HG03025 (cell line): ENCODE measurements around the gene CNOT10.
"Not testable (repeated sequence)": the region's sequence is repeated elsewhere in the genome, so short reads cannot be mapped to it uniquely, and the experiment has no call there.

Experiments
- ATAC-seq: cut with Tn5 transposase; IDR thresholded peaks from one replicate; pipeline ENCODE4 v1.9.1; 2021; ENCODE audit warnings: mild to moderate bottlenecking, moderate library complexity; ENCODE audit not compliant: unreplicated experiment, low FRiP score

Gene CNOT10

DNA sequence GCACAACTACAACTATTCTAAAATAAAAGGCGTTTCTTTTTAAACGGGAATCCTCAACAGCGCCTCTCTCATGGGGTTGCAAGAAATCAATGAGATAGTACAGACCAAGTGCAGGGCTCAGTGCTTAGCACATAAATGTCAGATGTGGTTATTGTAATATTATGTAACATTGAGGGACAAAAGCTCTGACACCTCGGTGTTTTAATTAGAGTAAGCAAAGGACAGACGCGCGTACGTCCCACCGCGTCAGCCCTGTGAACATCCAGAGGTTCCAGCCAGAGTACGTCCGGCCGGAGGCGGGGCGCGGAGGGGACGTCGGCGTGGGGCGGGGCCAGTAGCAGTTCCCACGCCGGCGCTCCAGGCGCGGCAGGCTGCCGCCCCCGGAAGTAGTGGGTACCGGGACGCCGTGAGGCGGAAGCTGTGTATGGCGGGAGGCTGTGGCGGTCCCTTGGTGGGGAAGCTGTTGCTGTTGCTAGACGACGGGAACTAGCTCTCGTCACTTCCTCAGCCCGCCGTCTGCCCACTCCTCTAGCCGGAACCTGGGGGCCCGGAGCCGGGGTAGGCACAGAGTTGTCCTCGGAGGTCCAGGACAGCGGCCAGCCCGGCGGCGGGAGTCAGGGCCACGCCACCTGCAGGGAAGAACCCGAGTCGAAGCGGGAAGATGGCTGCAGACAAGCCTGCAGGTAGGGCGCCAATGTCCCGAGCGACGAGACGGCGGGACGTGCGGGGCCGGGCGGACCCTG, at the start of gene CNOT10:
CNOT10 (plus strand) TSS at position 389 of the 743 bp plus-strand sequence; CDS start at position 662, 273 bp downstream.
- peak; percentile 99 for ATAC-seq

DNA sequence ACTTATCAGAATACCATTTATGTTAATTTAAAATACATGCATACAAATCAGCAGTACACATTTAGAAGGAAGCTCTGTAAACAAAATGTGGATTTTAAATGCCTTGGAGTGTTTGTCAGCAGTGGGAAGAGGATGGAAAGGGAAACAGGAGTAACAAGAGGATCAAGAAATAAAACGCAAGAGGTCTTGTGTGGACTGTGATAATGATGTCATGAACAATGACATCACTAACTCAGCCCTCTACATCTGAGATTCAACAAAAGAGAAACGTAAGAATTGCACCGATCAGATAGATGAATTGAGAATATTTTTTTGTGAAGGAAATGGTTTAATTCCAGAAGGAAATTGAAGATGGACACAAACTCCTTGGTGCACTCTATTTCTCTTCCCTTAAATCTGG, 44.0 kb upstream of the CNOT10 start:
- ATAC-seq: no peak

- ATAC-seq: no peak
Measured at GRCh38 chr3:32641356-32641755, 43.6 kb upstream of the CNOT10 start.

GRCh38 chr3:32643354-32643753, 41.6 kb upstream of the CNOT10 start:
- no peak for ATAC-seq

DNA sequence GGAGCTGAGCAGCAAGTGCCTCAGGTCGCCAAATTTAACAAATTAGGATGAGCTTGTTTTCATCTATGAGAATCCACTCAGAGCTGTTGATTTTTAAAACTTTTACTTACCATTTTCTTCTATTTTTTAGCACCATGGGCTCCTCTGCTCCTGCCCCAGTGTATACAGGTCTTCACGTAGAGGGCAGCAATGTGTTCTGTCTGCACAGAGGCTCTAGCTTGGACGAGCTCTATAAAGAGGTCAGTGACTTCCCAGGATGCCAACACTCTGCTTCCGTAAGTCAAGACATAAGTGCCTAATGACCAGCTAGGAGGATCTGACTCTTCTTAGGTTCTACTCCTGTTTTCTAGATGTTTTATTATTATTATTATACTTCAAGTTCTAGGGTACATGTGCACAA, 41.2 kb upstream of the CNOT10 start:
- ATAC-seq: no peak

- ATAC-seq: no peak
Measured at GRCh38 chr3:32644380-32644779, 40.6 kb upstream of the CNOT10 start.

GRCh38 chr3:32646761-32647160, 38.2 kb upstream of the CNOT10 start:
- no peak for ATAC-seq

- not testable (repeated sequence) for ATAC-seq
Measured at GRCh38 chr3:32652337-32653100, 32.5 kb upstream of the CNOT10 start.

GRCh38 chr3:32655167-32655566, 29.8 kb upstream of the CNOT10 start:
- no peak for ATAC-seq

DNA sequence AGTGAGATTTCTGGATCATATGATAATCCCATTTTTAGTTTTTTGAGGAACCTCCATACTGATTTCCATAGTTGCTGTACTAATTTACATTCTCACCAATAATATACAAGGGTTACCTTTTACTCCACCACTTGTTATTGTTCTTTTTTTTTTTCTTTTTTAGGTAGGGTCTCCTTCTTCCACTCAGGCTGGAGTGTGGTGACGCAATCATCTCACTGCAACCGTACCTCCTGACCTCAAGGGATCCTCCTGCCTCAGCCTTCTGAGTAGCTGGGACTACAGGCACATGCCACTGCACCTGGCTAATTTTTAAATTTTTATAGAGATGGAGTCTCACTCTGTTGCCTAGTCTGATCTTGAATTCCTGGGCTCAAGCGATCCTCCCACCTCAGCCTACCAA, 24.4 kb upstream of the CNOT10 start:
- no peak for ATAC-seq

- ATAC-seq: no peak
Measured at GRCh38 chr3:32662647-32663046, 22.3 kb upstream of the CNOT10 start.

DNA sequence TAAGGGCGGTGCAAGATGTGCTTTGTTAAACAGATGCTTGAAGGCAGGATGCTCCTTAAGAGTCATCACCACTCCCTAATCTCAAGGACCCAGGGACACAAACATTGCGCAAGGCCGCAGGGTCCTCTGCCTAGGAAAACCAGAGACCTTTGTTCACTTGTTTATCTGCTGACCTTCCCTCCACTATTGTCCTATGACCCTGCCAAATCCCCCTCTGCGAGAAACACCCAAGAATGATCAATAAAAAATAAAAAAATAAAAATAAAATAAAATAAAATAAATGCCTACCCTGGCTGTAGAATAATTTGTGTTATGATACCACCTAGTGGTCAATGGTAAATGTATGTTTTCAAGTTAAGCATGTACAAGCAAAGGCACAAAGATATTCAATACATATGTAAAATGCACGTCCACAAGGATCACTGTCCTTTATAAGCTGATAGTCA, 20.3 kb upstream of the CNOT10 start:
- ATAC-seq: not testable (repeated sequence)

- ATAC-seq: no peak
Measured at GRCh38 chr3:32667072-32667582, 17.9 kb upstream of the CNOT10 start.

DNA sequence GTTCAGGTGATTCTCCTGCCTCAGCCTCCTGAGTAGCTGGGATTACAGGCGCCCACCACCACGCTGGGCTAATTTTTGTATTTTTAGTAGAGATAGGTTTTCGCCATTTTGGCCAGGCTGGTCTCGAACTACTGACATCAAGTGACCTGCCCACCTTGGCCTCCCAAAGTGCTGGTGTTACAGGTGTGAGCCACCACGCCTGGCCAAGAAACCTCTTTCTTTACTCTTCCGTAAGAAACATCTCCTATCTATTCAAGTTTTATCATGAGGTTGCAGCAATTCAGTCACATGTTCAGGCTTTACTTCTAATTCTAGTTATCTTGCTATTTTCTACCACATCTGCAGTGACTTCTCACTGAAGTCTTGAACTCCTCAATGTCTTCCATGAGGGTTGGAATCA, 15.8 kb upstream of the CNOT10 start:
- ATAC-seq: not testable (repeated sequence)

GRCh38 chr3:32673730-32674129, 11.3 kb upstream of the CNOT10 start:
- not testable (repeated sequence) for ATAC-seq

- no peak for ATAC-seq
Measured at GRCh38 chr3:32675164-32675563, 9.8 kb upstream of the CNOT10 start.

DNA sequence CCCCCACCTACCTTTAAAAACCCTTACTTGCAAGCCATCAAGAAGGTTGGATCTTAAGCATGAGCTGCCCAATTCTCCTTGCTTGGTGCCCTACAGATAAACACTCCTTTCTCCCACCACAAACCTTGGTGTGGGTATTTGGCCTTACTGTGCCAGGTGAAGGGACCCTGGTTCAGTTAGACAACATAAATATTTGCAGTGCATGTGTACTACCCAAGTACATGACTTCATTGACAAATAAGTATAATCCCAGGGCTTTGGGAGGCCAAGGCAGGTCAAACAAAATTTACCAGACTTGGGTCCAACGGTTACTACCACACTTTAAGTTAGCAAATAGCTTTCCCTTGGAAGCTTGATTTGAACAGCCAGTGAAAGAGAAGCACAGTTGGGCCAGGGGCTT, 9.3 kb upstream of the CNOT10 start:
- no peak for ATAC-seq

GRCh38 chr3:32681811-32682210, 3.2 kb upstream of the CNOT10 start:
- ATAC-seq: no peak

DNA sequence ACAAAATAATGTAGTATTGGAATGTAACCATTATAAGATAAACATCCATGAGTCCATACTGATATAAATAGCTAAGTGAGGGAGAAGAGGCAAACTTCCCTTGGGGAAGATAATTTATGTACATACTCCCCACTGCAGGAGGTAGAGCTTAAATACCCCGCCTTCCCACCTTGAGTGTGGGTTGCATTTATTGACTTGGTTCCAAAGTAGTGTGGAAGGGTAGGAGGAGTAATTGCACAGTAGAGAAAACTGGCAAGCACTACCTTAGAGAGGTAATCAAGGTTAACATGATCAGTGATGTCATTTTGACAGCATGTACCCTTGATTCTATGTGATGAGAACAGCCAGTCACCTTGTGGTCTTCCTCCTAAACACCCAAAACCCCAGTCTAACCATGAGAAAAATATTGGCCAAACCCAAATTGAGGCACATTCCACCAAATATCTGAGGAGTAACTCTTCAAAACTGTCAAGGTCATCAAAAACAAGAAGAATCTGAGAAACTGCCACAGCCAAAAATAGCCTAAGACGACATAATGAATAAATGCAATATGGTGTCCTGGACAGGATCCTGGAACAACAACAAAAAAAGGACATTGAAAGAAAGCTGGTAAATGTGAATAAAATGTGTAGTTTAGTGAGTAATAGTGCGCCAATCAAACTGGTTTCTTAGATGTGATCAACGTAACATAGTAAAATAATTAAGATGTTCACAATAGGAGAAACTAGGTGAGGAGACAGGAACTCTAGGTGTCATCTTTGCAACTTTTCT, 774 bp upstream of the CNOT10 start:
- ATAC-seq: no peak

DNA sequence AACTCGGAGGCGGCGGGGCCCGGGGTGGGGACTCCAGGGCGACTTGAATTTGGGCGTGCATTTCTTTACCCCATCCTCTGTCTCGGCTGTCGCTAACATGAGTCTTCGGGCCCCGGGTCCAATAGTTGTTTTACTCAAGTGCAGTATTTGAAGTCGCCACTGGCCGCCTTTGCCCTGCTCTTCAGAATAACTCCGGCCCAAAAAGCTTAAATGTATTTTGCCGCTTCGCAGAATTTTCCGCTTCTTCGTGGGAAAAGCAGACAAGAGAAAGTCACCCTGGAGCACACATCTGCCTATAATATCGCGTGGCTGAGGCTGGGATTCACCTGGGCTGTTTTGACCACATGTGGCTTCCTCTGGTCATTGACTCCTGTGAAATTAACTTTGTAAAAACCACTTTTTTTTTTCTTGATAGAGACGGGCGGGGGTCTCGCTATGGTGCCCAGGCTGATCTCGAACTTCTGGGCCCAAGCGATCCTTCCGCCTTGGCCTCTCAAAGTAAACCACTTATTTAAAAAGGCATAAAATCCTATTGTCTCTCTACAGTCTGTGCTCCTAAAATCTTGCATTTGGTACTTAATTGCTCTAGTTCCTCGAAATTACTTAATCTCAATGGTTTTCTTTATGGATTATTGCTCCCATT, 676 bp downstream of the CNOT10 start:
- ATAC-seq: no peak
